Measurements from ENCODE around the gene HCN2. TPM values are rescaled to one million over a fixed set of nuclear protein-coding genes. Genes with fewer than 3 reads are reported as not detected.
"Not testable (repeated sequence)": the region's sequence is repeated elsewhere in the genome, so short reads cannot be mapped to it uniquely, and the experiment has no call there.

Gene HCN2
- total and polyA plus RNA-seq, 5 experiments from 2014 or later = 0.03 to 0.68 (median 0.28) TPM; not detected in 1

- Mint-ChIP-seq H3K4me1 (peaks cover 4 to 12% (median 9%) of the 10 kb centered on the region in 4 donors), H3K36me3 (peaks cover 0 to 29% (median 5%) of the 10 kb centered on the region in 3 donors), H3K27me3 (peaks cover 0 to 6% (median 0%) of the 10 kb centered on the region in 5 donors), H3K4me3 (no peak overlapping the region), H3K9me3 (no peaks in the 10 kb centered on the region), H3K27ac (no peak overlapping the region)
- no peak for ATAC-seq
- POLR2A ChIA-PET = no interaction called here
- DNase-seq = no peak
These were observed 8.1 kb upstream of the HCN2 start for GRCh38 chr19:581399-582111.

- Mint-ChIP-seq H3K36me3 (peaks cover 0 to 29% (median 5%) of the 10 kb centered on the region in 3 donors), H3K4me1 (peaks cover 0 to 7% (median 4%) of the 10 kb centered on the region in 4 donors), H3K27me3 (peaks cover 0 to 10% (median 0%) of the 10 kb centered on the region in 5 donors), H3K27ac (no peak overlapping the region), H3K4me3 (no peak overlapping the region), H3K9me3 (no peaks in the 10 kb centered on the region)
- DNase-seq = no peak
- ATAC-seq = no peak
- POLR2A ChIA-PET = no interaction called here
These were observed 7.0 kb upstream of the HCN2 start for GRCh38 chr19:582497-583197.

- peaks cover 0 to 14% (median 0%) of the 10 kb centered on the region in 5 donors for H3K27me3 Mint-ChIP-seq
- DNase-seq (no peak), ATAC-seq (no peak)
- H3K36me3 Mint-ChIP-seq = peaks cover 0 to 26% (median 5%) of the 10 kb centered on the region in 3 donors
- peaks cover 4 to 12% (median 6%) of the 10 kb centered on the region in 4 donors for H3K4me1 Mint-ChIP-seq
- H3K27ac Mint-ChIP-seq = peak overlapping the region in 1 of 10 donors; percentile 85
- H3K4me3 Mint-ChIP-seq = no peak overlapping the region
- H3K9me3 Mint-ChIP-seq = no peaks in the 10 kb centered on the region
- POLR2A ChIA-PET = interaction anchor here (1.2 to 1.4 kb wide), 2 partner anchors 10 to 55 kb away, joined by 3 to 4 read pairs; no protein-coding TSS in a partner anchor
These were observed 6.3 kb upstream of the HCN2 start for GRCh38 chr19:583198-583967.

- ATAC-seq (no peak), DNase-seq (no peak)
- Mint-ChIP-seq H3K27ac (peak overlapping the region in 1 of 10 donors; percentile 85), H3K4me3 (no peak overlapping the region), H3K36me3 (peaks cover 0 to 23% (median 5%) of the 10 kb centered on the region in 3 donors), H3K27me3 (peaks cover 0 to 18% (median 0%) of the 10 kb centered on the region in 5 donors), H3K9me3 (no peaks in the 10 kb centered on the region), H3K4me1 (peaks cover 4 to 16% (median 7%) of the 10 kb centered on the region in 4 donors)
- POLR2A ChIA-PET = interaction anchor here (0.7 to 1.4 kb wide), 4 partner anchors 11 to 382 kb away, joined by 3 to 4 read pairs (median 3); no protein-coding TSS in a partner anchor
These were observed 5.8 kb upstream of the HCN2 start for GRCh38 chr19:583968-584239.

- Mint-ChIP-seq H3K36me3 (peaks cover 0 to 20% (median 5%) of the 10 kb centered on the region in 3 donors), H3K27me3 (peaks cover 0 to 20% (median 0%) of the 10 kb centered on the region in 5 donors), H3K4me3 (no peak overlapping the region), H3K9me3 (no peaks in the 10 kb centered on the region), H3K4me1 (peaks cover 4 to 16% (median 9%) of the 10 kb centered on the region in 4 donors), H3K27ac (peak overlapping the region in 1 of 10 donors; percentile 85)
- ATAC-seq (peak; percentile 72 to 75), DNase-seq (peak; percentile 50 to 80 (median 70))
- POLR2A ChIA-PET = interaction anchor here (0.6 to 1.4 kb wide), 5 partner anchors 11 to 381 kb away, joined by 3 to 4 read pairs (median 3); no protein-coding TSS in a partner anchor
These were observed 5.3 kb upstream of the HCN2 start for GRCh38 chr19:584240-585001.

GRCh38 chr19:585146-585545, 4.5 kb upstream of the HCN2 start:
- H3K36me3 Mint-ChIP-seq = peaks cover 0 to 13% (median 5%) of the 10 kb centered on the region in 3 donors
- ATAC-seq, DNase-seq, H3K4me3 Mint-ChIP-seq, H3K27ac Mint-ChIP-seq, H3K9me3 Mint-ChIP-seq: not testable (repeated sequence)
- peaks cover 4 to 16% (median 9%) of the 10 kb centered on the region in 4 donors for H3K4me1 Mint-ChIP-seq
- POLR2A ChIA-PET = interaction anchor here (0.6 to 1.4 kb wide), 2 partner anchors 12 to 19 kb away, joined by 3 to 4 read pairs; no protein-coding TSS in a partner anchor
- peaks cover 0 to 20% (median 0%) of the 10 kb centered on the region in 5 donors for H3K27me3 Mint-ChIP-seq

GRCh38 chr19:585551-586110, 4.0 kb upstream of the HCN2 start:
- peaks cover 0 to 22% (median 0%) of the 10 kb centered on the region in 5 donors for H3K27me3 Mint-ChIP-seq
- POLR2A ChIA-PET = no interaction called here
- no peak overlapping the region for H3K4me3 Mint-ChIP-seq
- ATAC-seq (no peak), DNase-seq (no peak)
- peaks cover 0 to 12% (median 5%) of the 10 kb centered on the region in 3 donors for H3K36me3 Mint-ChIP-seq
- H3K4me1 Mint-ChIP-seq = peaks cover 4 to 16% (median 10%) of the 10 kb centered on the region in 4 donors
- no peaks in the 10 kb centered on the region for H3K9me3 Mint-ChIP-seq
- peak overlapping the region in 1 of 10 donors; percentile 46 for H3K27ac Mint-ChIP-seq

- Mint-ChIP-seq H3K27ac (no peak overlapping the region), H3K9me3 (no peaks in the 10 kb centered on the region), H3K4me3 (peak overlapping the region in 7 of 10 donors; percentile 33 to 63 (median 46)), H3K27me3 (peaks cover 0 to 30% (median 0%) of the 10 kb centered on the region in 5 donors), H3K4me1 (peaks cover 4 to 17% (median 13%) of the 10 kb centered on the region in 4 donors), H3K36me3 (peaks cover 0 to under 1% (median 0%) of the 10 kb centered on the region in 3 donors)
- peak; percentile 58 to 70 for ATAC-seq
- POLR2A ChIA-PET = interaction anchor here (0.7 to 1.6 kb wide), 4 partner anchors 11 to 77 kb away, joined by 3 to 4 read pairs (median 4); partner anchors contain the start of gene RNF126
- peak; percentile 34 to 82 (median 64) for DNase-seq
These were observed 1.5 kb upstream of the HCN2 start for GRCh38 chr19:588093-588740.

GRCh38 chr19:588741-589692, 664 bp upstream of the HCN2 start:
- Mint-ChIP-seq H3K4me3 (peak overlapping the region; percentile 24 to 68 (median 54)), H3K27me3 (peaks cover 0 to 36% (median 0%) of the 10 kb centered on the region in 5 donors), H3K9me3 (no peaks in the 10 kb centered on the region), H3K36me3 (no peaks in the 10 kb centered on the region), H3K27ac (no peak overlapping the region), H3K4me1 (peaks cover 1 to 14% (median 10%) of the 10 kb centered on the region in 4 donors)
- DNase-seq = peak in 2 of 10 donors; percentile 34 to 35
- peak; percentile 15 to 31 for ATAC-seq
- POLR2A ChIA-PET = interaction anchor here (0.5 to 1.6 kb wide), 5 partner anchors 12 to 78 kb away, joined by 3 to 4 read pairs (median 3); partner anchors contain the start of gene RNF126

GRCh38 chr19:590396-590745, 690 bp downstream of the HCN2 start:
- POLR2A ChIA-PET = interaction anchor here (0.6 kb wide), 1 partner anchor 58 kb away, joined by 3 read pairs; no protein-coding TSS in a partner anchor
- H3K4me3 Mint-ChIP-seq = peak overlapping the region in 5 of 10 donors; percentile 42 to 66 (median 63)

More at GRCh38 chr19:590396-590745, 690 bp downstream of the HCN2 start:
- Mint-ChIP-seq H3K4me1 (peaks cover 1 to 13% (median 10%) of the 10 kb centered on the region in 4 donors), H3K36me3 (no peaks in the 10 kb centered on the region), H3K27ac (no peak overlapping the region), H3K27me3 (peaks cover 0 to 36% (median 0%) of the 10 kb centered on the region in 5 donors), H3K9me3 (no peaks in the 10 kb centered on the region)
- peak; percentile 48 to 54 for ATAC-seq
- DNase-seq = peak in 6 of 10 donors; percentile 25 to 44 (median 37)
